HepG2 (cell line): ENCODE data around the gene ALKBH2. TPM values are rescaled to one million over a fixed set of nuclear protein-coding genes. Genes with fewer than 3 reads are reported as not detected.

Source experiments
- HNF1A ChIP-seq, 2 experiments: sonication (generic) in 1 of 2; formaldehyde crosslinking in 1 of 2; IDR thresholded peaks; 2 replicates each; pipeline versions ENCODE4 v1.4.0 to v1.6.1; 2016 to 2020; ENCODE audit warnings: borderline replicate concordance in 1 of 2, low read depth in 1 of 2, mild to moderate bottlenecking in 1 of 2, missing genetic modification reagents in 1 of 2
- HNRNPUL1 ChIP-seq: fragments of 200-400 bp; formaldehyde crosslinking; IDR thresholded peaks from 2 replicates; pipeline ENCODE4 v1.6.1; 2017; ENCODE audit warnings: low read depth, mild to moderate bottlenecking, low read length, moderate library complexity
- MED1 ChIP-seq: sonication (generic); formaldehyde crosslinking; IDR thresholded peaks from 2 replicates; pipeline ENCODE4 v1.4.0; 2020; ENCODE audit warnings: missing genetic modification reagents
- NR2F6 ChIP-seq, 2 experiments: IDR thresholded peaks; 2 replicates each; pipeline ENCODE4 v1.6.1; 2016; ENCODE audit warnings: antibody characterized with exemption in 1 of 2, mild to moderate bottlenecking in 1 of 2
- STAT5B ChIP-seq: sonication (generic); formaldehyde crosslinking; IDR thresholded peaks from 2 replicates; pipeline ENCODE4 v1.4.0; 2020; ENCODE audit warnings: missing genetic modification reagents
- ZBTB10 ChIP-seq: sonication (generic); formaldehyde crosslinking; IDR thresholded peaks from 2 replicates; pipeline ENCODE4 v1.4.0; 2020; ENCODE audit warnings: missing genetic modification reagents, borderline replicate concordance
- ZMYM4 ChIP-seq: sonication (generic); formaldehyde crosslinking; IDR thresholded peaks from 2 replicates; pipeline ENCODE4 v1.8.1; 2023; ENCODE audit warnings: mild to moderate bottlenecking, missing genetic modification reagents
- ZNF20 ChIP-seq: sonication (generic); formaldehyde crosslinking; IDR thresholded peaks from 2 replicates; pipeline ENCODE4 v1.4.0; 2020; ENCODE audit warnings: mild to moderate bottlenecking, moderate library complexity, missing genetic modification reagents
- ZNF574 ChIP-seq: sonication (generic); formaldehyde crosslinking; IDR thresholded peaks from 2 replicates; pipeline ENCODE4 v1.4.0; 2020; ENCODE audit warnings: missing genetic modification reagents
- ZNF598 ChIP-seq: sonication (generic); formaldehyde crosslinking; IDR thresholded peaks from 2 replicates; pipeline ENCODE4 v1.5.1; 2020; ENCODE audit warnings: mild to moderate bottlenecking, missing genetic modification reagents, borderline replicate concordance
- ZNF615 ChIP-seq: sonication (generic); formaldehyde crosslinking; IDR thresholded peaks from 2 replicates; pipeline ENCODE4 v1.5.0; 2020; ENCODE audit warnings: mild to moderate bottlenecking, missing genetic modification reagents, borderline replicate concordance
- polyA plus RNA-seq, 8 experiments: library from polyadenylated mRNA; depleted of rRNA in 3 of 8; stranded (reverse) in 7 of 8; unstranded in 1 of 8; fragments of >200 nt; fragmentation: Illumina TruSeq in 4 of 8; extraction: Trizol in 4 of 8; gene quantifications; 2 replicates each; pipeline versions ENCODE4 v1.2.1 to v1.2.3, GENCODE V29; 2011 to 2016; ENCODE audit warnings: low read depth in 4 of 8, missing spikeins in 1 of 8, mixed read lengths in 1 of 8; ENCODE audit not compliant: insufficient read depth in 1 of 8
- total RNA-seq, 5 experiments: library from RNA; depleted of rRNA; stranded (reverse); fragments of >200 nt; fragmentation: Illumina TruSeq; extraction: Trizol; gene quantifications; 2 replicates each; pipeline ENCODE4 v1.2.3, GENCODE V29; 2016; ENCODE audit warnings: low read depth in 1 of 5
- TF ChIP-seq, protein P1 (sequence below): sonication (generic); formaldehyde crosslinking; IDR thresholded peaks from 2 replicates; pipeline ENCODE4 v1.4.0; 2020; ENCODE audit warnings: missing genetic modification reagents, mild to moderate bottlenecking, borderline replicate concordance
- TF ChIP-seq, protein P2 (sequence below): sonication (generic); formaldehyde crosslinking; IDR thresholded peaks from 2 replicates; pipeline ENCODE4 v1.5.0; 2020; ENCODE audit warnings: missing genetic modification reagents

Gene ALKBH2
- total and polyA plus RNA-seq, 2 of the 13 experiments (the other 11 are each of a cell fraction or from before 2014, with no cell fraction given): 21.0 to 40.5 TPM

- TF ChIP-seq, protein P1, sequence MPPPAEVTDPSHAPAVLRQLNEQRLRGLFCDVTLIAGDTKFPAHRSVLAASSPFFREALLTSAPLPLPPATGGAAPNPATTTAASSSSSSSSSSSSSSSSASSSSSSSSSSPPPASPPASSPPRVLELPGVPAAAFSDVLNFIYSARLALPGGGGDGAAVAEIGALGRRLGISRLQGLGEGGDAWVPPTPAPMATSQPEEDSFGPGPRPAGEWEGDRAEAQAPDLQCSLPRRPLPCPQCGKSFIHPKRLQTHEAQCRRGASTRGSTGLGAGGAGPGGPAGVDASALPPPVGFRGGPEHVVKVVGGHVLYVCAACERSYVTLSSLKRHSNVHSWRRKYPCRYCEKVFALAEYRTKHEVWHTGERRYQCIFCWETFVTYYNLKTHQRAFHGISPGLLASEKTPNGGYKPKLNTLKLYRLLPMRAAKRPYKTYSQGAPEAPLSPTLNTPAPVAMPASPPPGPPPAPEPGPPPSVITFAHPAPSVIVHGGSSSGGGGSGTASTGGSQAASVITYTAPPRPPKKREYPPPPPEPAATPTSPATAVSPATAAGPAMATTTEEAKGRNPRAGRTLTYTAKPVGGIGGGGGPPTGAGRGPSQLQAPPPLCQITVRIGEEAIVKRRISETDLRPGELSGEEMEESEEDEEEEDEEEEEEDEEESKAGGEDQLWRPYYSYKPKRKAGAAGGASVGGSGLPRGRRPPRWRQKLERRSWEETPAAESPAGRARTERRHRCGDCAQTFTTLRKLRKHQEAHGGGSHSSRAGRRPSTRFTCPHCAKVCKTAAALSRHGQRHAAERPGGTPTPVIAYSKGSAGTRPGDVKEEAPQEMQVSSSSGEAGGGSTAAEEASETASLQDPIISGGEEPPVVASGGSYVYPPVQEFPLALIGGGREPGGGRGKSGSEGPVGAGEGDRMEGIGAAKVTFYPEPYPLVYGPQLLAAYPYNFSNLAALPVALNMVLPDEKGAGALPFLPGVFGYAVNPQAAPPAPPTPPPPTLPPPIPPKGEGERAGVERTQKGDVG: no peak
- TF ChIP-seq ZNF20 (CRISPR knock-in tag): no peak
- TF ChIP-seq MED1 (CRISPR knock-in tag): no peak
- no peak for TF ChIP-seq ZNF598 (CRISPR knock-in tag)
- TF ChIP-seq STAT5B: no peak
- peak; percentile 58 for TF ChIP-seq ZMYM4 (CRISPR knock-in tag)
- peak; percentile 93 for TF ChIP-seq HNF1A (IDR thresholded peaks at IDR 0.05; ENCODE audit: low read depth)
- peak; percentile 90 for TF ChIP-seq HNF1A (CRISPR knock-in tag; IDR thresholded peaks at IDR 0.05; ENCODE audit: borderline replicate concordance)
- TF ChIP-seq, protein P2, sequence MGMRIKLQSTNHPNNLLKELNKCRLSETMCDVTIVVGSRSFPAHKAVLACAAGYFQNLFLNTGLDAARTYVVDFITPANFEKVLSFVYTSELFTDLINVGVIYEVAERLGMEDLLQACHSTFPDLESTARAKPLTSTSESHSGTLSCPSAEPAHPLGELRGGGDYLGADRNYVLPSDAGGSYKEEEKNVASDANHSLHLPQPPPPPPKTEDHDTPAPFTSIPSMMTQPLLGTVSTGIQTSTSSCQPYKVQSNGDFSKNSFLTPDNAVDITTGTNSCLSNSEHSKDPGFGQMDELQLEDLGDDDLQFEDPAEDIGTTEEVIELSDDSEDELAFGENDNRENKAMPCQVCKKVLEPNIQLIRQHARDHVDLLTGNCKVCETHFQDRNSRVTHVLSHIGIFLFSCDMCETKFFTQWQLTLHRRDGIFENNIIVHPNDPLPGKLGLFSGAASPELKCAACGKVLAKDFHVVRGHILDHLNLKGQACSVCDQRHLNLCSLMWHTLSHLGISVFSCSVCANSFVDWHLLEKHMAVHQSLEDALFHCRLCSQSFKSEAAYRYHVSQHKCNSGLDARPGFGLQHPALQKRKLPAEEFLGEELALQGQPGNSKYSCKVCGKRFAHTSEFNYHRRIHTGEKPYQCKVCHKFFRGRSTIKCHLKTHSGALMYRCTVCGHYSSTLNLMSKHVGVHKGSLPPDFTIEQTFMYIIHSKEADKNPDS (CRISPR knock-in tag): no peak
- TF ChIP-seq ZNF615 (CRISPR knock-in tag): no peak
- no peak for TF ChIP-seq ZNF574 (CRISPR knock-in tag)
- peak; percentile 57; the same call in 1 of the 2 replicates for TF ChIP-seq HNRNPUL1
- TF ChIP-seq ZBTB10 (CRISPR knock-in tag): no peak
- TF ChIP-seq NR2F6 (IDR thresholded peaks at IDR 0.05): peak; percentile 56
- TF ChIP-seq NR2F6 (CRISPR knock-in tag; IDR thresholded peaks at IDR 0.05): peak; percentile 55; the same call in 1 of the 2 replicates
Measured at GRCh38 chr12:109084425-109084824, 8.8 kb downstream of the ALKBH2 start (continued).
